GM19023 (cell line): ENCODE results near the gene CDON.

ENCODE experiments used
- ATAC-seq: cut with Tn5 transposase; IDR thresholded peaks from one replicate; pipeline ENCODE4 v1.9.1; 2021; ENCODE audit warnings: mild to moderate bottlenecking, moderate library complexity; ENCODE audit not compliant: unreplicated experiment

The CDON gene, protein sequence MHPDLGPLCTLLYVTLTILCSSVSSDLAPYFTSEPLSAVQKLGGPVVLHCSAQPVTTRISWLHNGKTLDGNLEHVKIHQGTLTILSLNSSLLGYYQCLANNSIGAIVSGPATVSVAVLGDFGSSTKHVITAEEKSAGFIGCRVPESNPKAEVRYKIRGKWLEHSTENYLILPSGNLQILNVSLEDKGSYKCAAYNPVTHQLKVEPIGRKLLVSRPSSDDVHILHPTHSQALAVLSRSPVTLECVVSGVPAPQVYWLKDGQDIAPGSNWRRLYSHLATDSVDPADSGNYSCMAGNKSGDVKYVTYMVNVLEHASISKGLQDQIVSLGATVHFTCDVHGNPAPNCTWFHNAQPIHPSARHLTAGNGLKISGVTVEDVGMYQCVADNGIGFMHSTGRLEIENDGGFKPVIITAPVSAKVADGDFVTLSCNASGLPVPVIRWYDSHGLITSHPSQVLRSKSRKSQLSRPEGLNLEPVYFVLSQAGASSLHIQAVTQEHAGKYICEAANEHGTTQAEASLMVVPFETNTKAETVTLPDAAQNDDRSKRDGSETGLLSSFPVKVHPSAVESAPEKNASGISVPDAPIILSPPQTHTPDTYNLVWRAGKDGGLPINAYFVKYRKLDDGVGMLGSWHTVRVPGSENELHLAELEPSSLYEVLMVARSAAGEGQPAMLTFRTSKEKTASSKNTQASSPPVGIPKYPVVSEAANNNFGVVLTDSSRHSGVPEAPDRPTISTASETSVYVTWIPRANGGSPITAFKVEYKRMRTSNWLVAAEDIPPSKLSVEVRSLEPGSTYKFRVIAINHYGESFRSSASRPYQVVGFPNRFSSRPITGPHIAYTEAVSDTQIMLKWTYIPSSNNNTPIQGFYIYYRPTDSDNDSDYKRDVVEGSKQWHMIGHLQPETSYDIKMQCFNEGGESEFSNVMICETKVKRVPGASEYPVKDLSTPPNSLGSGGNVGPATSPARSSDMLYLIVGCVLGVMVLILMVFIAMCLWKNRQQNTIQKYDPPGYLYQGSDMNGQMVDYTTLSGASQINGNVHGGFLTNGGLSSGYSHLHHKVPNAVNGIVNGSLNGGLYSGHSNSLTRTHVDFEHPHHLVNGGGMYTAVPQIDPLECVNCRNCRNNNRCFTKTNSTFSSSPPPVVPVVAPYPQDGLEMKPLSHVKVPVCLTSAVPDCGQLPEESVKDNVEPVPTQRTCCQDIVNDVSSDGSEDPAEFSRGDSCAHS (N-terminal part only)

DNA sequence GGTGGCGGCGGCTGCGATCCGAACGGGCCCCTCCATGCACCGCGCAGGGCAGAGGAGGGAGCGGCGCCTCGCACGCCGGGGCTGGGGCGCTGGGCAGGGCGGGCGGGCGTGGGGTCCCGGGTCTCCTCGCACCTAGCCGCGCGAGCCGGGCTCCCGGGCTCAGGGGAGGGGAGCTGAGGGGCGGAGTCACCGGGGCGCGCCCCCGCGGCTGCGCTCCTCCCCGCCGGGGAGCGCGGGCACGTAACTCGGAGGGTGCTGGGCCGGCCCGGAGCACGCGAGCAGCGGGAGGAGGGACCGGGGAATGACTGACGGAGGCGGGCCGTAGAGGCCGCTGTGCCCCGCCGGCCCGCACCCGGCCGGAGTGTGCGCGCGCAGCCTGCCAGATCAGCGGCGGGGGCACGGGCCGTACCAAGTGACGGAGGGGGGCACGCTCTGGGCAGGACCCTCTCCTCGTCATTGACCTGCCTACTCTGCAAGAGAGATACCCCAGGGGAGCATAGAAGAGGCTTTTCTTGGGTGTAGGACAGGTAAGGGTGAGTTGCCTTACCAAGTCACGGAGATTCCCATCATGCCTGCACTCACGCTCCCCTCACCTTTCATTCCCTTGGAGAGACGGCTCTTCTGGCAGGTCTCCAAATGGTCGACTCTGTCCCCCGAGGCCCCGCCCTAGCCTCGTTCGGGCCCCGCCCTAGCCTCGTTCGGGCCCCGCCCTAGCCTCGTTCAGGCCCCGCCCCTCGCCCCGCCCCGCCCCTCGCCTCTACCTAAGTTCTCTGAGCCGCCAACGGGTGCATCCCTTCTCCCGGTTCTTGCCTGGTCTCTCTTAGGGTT is at the start of gene CDON:
TSS of gene CDON (minus strand) at position 188 of the 828 bp plus-strand sequence. CDS start 39,390 bp downstream, outside the sequence.
- ATAC-seq = peak; percentile 98

DNA sequence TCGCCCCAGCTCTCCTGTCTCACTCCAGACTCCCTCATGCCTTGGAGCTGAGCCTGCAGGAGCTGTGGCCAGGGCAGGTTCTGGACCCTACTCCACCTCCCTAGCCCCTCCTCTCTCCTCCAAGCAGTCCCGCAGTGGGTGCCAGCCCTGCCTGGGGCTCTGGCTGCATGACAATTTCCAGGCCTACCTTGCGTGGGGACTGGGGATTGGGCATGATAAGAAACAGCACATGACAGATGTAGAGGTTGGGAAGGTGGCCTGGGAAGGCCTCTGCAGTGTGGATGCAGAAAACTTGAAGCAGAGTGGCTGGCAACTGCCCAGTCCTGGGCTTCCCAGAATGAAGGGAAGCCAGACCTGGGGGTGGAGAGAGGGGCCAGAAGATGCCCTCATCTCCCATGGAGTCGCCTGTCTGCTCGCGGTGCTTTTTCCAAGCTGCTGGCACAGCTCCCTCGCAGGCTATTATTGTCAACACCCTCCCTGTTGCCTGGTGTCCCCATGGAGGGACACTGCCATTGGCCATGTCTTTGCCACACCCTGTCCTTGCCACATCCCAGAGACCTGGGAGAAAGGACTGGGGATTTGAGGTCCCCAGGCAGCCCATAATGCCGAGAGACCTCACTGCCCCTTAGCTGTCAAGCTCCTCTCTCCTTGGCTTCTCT is 48.9 kb upstream of the CDON start:
- no peak for ATAC-seq

DNA sequence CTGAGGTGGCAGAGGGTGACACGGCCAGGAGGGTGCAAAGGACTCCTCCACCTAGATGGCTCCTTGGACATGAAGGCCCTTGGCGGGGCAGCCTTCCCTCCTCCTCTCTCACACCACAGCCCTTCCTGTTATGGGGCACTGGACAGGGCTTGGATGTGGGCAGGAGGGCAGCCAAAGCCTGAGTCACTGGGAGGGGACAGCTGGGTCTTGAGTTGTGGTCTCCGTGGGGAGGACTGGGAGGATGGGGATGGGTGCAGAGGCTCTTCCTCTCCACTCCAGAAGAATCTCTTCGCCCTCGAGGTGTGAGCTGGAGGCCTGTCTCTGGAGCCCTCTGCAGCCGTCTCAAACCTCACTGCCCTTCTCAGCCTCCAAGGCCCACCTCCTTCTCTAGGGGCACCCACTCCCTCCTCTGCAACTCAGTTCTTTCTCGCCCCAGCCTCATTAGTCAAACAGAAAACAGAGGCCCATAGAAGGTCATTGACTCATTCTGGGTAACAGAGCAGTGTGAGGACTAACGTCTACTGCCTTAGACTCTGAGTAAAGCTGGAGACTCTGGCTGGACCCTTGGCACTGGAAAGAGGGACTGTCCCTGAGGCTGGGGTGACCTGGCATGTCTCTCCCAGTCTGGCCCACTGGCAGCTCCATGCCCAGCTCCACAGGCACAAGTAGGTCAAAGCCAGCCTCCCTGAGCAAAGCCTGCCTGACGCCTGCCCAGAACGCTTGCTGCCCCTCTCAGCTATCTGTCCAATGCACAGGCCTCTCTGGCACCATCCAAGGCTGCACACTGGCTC is 47.5 kb upstream of the CDON start:
- ATAC-seq = no peak

DNA sequence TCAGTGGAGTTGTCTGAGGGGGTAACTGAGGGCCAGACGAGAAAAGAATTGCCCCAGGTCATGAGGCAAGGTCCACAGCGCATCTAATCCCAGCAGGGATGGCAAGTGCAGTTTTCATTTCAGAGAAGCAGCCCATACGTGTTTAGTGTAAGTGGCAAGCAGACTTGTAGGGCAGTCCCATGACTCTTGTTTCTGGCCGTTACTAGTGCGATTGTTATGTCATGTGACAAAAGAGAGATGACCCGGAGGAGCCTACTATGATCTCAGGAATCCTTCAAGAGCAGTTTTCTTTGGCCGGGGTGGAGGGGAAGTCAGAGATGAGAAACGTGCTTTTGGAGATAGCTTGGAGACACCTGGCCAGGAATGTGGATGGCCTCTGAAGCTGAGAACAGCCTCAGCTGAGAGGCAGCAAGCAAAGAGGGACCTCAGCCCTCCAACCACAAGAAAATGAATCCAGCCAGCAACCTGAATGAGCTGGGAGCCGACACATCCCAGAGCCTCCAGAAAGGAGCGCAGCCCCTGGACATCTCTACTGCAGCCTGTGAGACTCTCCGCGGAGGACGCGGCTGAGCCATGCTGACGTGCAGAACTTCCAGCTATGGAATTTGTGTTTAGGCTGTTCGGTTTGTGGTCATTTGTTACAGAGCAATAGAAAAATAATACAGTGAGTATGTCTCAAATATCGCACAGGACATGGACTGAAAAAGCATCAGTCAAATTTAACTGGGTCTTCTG is 44.1 kb upstream of the CDON start:
- no peak for ATAC-seq

DNA sequence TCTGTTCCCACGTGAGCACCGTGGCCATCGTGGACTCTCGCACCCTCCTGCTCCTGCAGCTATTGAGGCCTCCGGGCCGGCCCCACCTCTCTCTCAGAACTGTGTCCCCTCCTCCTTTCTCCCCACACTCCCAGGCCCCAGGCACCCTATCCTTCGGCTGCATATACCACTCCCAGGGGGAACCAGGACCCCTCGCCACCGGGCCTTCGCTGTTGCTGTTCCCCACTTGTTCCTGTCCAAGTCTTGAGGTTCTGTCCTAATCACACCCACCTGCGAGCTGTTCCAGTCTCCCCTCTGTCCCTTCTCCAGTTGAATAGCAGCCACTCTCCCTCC is 43.0 kb upstream of the CDON start:
- no peak for ATAC-seq

DNA sequence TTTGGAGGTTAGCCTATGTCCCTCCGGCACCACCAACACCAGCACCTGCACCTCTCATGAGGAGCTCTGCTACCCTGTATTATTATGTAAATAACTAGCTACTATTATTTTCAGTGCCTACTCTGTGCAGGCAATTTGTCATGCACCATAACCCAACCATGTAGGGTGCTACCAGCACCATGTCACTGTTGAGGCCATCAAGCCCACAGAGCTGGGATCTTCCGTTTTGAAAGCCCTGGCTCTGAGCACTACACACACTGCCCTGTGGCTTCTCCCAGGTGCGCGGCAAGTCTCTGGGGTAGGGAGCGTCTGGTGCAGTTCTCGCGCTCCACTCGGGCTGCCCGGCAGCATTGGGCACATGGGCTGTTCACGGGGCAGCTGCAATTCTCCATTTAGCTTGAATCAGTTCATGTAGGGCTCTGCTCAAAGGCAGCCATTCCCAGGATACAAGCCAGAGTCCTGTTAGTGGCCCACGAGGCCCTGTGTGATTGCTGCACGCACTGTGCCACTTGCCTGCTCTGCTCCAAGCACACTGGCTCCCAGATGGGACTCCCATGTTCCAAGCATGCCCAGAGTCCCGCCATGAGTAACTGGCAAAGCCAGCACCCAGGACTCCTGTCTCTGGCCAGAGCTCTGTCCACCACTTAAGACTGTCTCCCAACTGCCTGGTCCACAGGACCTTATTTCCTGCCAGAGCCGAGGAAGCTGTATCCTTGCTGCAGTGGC is 42.5 kb upstream of the CDON start:
- no peak for ATAC-seq

DNA sequence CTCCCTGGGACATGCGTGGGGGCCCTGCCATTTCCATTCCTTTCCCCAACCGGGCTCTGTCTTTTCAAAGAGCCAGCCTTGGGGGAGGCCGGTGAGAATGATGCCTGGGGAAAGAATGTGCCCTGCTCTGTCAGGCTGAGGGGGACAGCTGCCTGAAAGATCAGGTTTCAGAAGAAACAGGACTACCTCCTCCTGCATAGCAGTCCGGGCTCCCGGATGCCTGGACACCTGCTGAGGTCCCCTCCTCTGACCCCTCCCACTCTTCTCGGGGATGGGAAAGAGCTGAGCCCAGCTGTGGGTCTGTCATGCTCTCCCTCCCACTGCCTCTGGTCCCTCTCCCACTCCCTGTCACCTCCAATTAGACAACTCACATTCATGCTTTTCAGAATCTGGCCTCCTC is 41.8 kb upstream of the CDON start:
- ATAC-seq = no peak

DNA sequence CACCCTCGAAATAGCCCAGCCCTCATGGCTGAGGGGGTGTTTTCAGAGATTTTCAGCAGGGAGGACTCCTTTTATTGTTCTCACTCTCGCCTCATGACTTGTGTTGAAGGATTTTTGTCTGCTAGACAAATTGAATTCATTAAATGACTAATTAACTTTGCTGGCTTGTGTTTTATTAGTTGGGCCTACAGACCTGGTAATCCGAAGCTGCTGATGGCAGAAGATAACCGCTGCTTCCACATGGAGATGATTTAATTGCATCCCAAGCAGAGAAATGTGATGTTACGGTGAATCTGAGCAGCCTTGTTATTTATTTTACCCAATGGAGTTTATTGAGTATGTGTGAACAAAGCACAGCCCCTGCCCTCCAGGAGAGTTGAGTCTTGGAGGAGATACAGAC is 40.5 kb upstream of the CDON start:
- no peak for ATAC-seq

DNA sequence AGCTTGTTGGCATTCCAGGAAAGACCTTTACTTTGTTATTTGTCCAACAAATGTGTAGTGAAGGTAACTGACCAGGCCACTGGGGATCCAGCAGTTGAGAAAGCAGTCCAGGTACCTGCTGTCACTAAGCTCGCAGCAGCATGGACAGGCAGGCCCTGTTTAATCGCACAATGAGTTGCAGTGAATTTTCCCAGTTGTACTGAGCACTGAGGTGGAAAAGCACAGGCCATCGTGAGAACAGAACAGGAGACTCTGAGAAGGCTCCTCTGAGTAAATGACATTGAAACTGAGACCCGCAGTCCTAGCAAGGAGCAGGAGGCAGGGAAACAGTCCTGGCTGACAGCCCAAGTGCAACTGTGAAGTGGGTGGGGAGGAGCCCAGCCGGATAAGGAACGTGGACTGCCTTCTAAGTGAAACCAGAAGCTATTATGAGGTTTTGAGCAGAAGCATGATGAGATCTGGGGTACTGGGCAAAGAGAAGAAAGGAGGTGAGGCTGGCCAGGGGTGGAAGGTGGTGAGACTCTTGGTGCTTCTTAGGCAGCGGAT is 39.8 kb upstream of the CDON start:
- ATAC-seq = no peak

DNA sequence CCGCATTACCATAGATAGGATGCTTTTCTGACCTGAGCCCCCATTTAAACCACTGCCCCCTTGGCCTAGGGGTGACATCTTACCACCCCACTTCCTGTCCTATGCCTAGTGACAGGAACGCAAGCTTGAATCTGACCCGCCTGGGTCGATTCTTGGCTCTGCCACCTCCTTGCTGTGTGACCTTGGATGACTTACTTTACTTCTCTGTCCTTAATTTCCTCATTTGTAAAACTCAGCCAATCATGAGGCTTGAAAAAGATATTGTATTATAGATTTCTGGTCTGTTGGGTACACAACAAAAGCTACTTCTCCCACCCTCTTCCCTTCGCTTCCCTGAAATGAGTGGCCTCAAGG is 39.2 kb upstream of the CDON start:
- no peak for ATAC-seq

DNA sequence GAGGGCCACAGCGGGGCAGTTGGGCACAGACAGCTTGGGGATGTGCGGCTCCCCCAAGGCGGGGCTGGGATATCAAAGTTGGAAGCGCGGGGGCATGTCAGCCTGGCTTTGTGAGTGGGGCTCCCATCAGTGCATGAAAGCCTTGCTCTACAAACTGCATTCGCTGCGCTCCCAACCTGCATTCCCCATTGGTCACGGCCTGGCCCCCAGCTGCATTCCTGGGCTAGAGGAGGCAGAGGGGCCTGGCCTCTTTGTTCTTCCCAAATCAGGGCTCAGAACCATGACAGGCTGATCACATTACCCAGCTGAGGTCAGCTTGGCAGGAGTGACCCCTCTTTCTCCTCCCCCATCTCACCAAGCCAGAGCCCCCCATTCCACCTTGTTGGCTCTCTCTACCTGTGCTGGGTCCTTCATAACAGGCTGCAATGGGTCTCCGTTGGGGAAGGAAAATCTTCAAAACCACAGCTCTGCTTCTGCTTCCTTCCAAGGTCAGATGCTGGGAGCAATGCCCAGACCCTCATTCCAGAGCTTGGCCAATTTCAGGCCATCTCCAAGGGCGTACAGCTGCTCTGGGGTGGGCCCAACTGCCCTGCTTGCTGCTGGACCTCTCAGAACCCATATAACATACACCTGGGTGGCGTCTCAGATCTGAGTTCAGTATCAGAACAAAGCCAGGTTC is 38.7 kb upstream of the CDON start:
- ATAC-seq = no peak

DNA sequence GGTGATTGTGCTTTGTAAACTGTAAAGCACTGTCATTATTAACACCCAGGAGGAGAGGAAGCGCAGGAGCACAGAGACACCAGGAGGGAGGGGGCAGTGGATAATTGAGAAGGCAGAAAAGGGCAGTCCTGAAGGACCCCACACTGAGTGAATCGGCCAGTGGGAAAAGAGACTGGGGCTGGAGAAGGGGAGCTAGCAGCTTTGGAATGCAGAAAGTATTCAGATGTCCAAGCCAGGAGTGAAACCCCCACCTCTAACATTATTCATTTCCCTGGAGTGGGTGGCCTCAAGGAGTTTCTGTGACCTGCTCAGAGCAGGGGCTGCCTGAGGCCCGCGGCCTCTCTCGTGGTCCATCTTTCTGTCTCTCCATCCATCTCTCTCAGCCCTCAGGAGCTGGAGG is 38.0 kb upstream of the CDON start:
- ATAC-seq = no peak

DNA sequence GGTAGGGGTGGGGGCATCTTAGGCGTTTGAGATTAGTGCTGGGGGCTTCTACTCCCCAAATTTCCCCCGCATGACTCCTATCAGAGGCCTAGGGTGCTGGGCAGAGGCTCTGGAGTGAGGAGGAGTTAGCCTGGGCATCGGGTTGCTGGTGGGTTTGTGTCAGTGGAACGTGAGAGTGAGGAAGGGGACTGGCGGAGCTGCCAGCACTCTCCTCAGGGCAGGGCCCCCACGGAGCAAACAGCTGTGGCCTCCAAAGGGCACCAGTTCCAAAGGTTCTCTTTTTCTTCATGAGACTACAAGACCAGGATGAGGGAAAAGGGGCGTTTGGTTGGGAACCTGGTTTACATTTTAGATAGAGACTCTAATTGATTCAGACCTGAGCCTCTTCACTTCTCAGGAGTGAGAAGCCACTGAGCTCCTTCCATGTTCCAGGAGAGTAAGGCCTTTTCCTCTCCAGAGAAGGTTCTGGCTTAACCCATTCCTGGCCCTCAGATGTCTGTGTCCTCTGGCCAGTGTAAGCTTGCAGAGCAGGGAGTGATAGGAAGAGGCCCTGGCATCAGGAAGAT is 35.6 kb upstream of the CDON start:
- no peak for ATAC-seq

DNA sequence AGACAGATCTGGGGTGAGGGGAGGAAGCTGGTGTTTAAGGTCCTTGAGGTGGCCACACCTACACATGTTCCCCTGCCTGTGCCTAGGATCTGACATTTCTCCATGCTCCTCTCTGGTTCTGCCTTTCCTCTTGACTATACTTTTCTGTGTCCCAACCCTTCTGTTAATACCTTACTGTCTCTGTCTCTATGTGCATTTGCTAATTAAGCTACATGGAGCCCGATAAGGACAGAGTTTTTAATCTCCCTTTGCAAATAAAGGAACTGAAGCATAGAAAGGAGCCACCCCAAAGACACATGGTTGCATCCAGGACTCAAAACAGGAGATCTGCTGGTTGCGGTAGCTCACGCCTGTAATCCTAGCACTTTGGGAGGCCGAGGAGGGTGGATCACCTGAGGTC is 33.1 kb upstream of the CDON start:
- ATAC-seq = no peak

DNA sequence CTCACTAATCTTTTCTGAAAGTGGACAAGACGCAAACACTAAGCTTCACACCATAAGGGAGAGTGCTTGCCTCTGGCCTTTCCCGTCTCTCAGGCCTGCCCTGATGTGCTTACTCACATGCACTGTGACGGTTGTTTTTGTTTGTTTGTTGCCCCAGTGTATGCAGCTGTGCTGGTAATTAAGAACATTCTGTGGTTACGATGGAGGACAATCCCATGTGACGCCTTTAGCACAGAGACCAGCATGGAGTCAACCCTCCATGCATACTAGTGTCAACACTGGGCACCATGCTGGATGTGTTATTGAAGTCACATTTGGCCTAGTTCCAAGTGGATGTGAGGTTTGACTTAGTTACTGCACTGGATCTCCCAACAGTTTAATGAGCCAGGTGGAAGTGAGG is 27.8 kb upstream of the CDON start:
- ATAC-seq = no peak

DNA sequence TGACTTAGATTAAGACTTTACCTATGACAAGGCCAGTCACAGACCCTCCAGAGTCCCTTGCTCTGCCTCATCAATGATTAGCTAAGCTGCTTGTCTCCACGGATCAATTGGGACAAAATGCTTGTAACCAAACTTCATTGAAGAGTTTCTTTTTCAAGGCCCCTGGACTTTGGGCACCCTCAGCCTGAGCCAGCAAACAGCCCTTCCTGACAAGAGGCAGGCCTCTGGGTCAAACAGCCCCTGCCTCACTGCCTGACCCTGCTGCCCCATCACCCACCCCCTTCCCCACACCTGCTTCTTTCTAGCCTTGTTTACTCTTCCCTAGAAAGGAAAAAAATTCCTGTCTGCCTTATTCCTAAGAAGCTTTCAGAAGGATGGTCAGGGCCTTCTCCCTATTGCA is 26.3 kb upstream of the CDON start:
- no peak for ATAC-seq

DNA sequence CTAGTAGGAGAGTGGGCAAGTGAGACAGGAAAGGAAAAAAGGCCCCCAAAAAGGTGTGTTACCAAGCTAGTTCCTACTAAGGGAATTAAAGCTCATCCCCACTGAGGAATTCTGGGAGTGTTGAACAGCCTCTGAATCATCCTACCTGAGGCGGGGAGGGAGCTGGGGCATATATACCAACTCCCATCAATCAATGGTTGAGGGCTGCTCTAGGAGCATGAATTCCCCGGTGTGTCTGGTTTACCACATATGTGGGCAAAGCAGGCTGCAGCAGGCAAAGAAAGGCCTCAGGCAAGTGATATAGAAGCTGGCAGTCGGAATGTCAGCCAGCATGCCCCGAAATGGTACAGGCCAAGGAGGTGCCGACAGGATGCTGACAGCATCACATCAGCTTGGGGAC is 23.6 kb upstream of the CDON start:
- ATAC-seq = no peak
